ENCODE measurements around the gene SHB. TPM values are rescaled to one million over a fixed set of nuclear protein-coding genes. Genes with fewer than 3 reads are reported as not detected.

The SHB gene
- total and polyA plus RNA-seq, 8 donors: 3.5 to 37.7 (median 8.5) TPM

GRCh38 chr9:37990404-37991015 is 78.5 kb downstream of the SHB start:
- no peaks in the 10 kb centered on the region for H3K27me3 ChIP-seq
- no peak for DNase-seq
- no peaks in the 10 kb centered on the region for H3K9me3 ChIP-seq
- intact Hi-C loops (cut with DNase I; ENCODE audit: low total_unique reads): no loop called here
- H3K4me3 ChIP-seq: no peak overlapping the region
- WGBS, 5 donors: 58 to 76% (median 74%) methylated on average over 5 of the region's 5 CpGs
- H3K4me1 ChIP-seq: peaks cover 8 to 42% (median 25%) of the 10 kb centered on the region in 4 donors
- H3K27ac ChIP-seq: peak overlapping the region in 1 of 5 donors; percentile 32
- peaks cover 0 to 4% (median 0%) of the 10 kb centered on the region in 4 donors for H3K36me3 ChIP-seq
- TF ChIP-seq CTCF (IDR thresholded peaks at IDR 0.05) (no peak), POLR2A (IDR thresholded peaks at IDR 0.05) (no peak), POLR2AphosphoS5 (IDR thresholded peaks at IDR 0.05) (no peak), EP300 (IDR thresholded peaks at IDR 0.05) (no peak)

- Histone ChIP-seq H3K9me3 (no peaks in the 10 kb centered on the region), H3K27me3 (no peaks in the 10 kb centered on the region), H3K4me1 (peaks cover 8 to 42% (median 23%) of the 10 kb centered on the region in 4 donors), H3K27ac (peak overlapping the region in 1 of 5 donors; percentile 32), H3K4me3 (no peak overlapping the region), H3K36me3 (peaks cover 0 to 4% (median 0%) of the 10 kb centered on the region in 4 donors)
- no peak for DNase-seq
- 65 to 90% (median 86%) methylated on average over 5 of the region's 5 CpGs for WGBS, 5 donors
- TF ChIP-seq EP300 (IDR thresholded peaks at IDR 0.05) (no peak), CTCF (IDR thresholded peaks at IDR 0.05) (no peak), POLR2A (IDR thresholded peaks at IDR 0.05) (no peak), POLR2AphosphoS5 (IDR thresholded peaks at IDR 0.05) (no peak)
- intact Hi-C loops (cut with DNase I; ENCODE audit: low total_unique reads): no loop called here
These were observed 79.3 kb downstream of the SHB start for GRCh38 chr9:37989701-37990100.

GRCh38 chr9:37988602-37989001 is 80.4 kb downstream of the SHB start:
- no peak for TF ChIP-seq CTCF (IDR thresholded peaks at IDR 0.05)
- no peak for TF ChIP-seq POLR2AphosphoS5 (IDR thresholded peaks at IDR 0.05)
- TF ChIP-seq EP300 (IDR thresholded peaks at IDR 0.05): no peak
- no peak for TF ChIP-seq POLR2A (IDR thresholded peaks at IDR 0.05)
- Histone ChIP-seq H3K9me3 (no peaks in the 10 kb centered on the region), H3K4me1 (peaks cover 4 to 34% (median 17%) of the 10 kb centered on the region in 4 donors), H3K27me3 (no peaks in the 10 kb centered on the region), H3K36me3 (peaks cover 0 to 4% (median 0%) of the 10 kb centered on the region in 4 donors), H3K4me3 (no peak overlapping the region), H3K27ac (no peak overlapping the region)
- intact Hi-C loops (cut with DNase I; ENCODE audit: low total_unique reads): no loop called here
- WGBS, 5 donors: 47 to 82% (median 70%) methylated on average over 2 of the region's 2 CpGs
- no peak for DNase-seq

- WGBS, 5 donors: 56 to 71% (median 58%) methylated on average over 3 to 5 of the region's 5 CpGs
- H3K27ac ChIP-seq: no peak overlapping the region
- peaks cover 0 to 4% (median 0%) of the 10 kb centered on the region in 4 donors for H3K36me3 ChIP-seq
- DNase-seq: no peak
- intact Hi-C loops (cut with DNase I; ENCODE audit: low total_unique reads): no loop called here
- no peaks in the 10 kb centered on the region for H3K9me3 ChIP-seq
- no peak for TF ChIP-seq EP300 (IDR thresholded peaks at IDR 0.05)
- H3K4me1 ChIP-seq: peaks cover 0 to 33% (median 16%) of the 10 kb centered on the region in 4 donors
- no peaks in the 10 kb centered on the region for H3K27me3 ChIP-seq
- no peak overlapping the region for H3K4me3 ChIP-seq
These were observed 81.0 kb downstream of the SHB start for GRCh38 chr9:37988041-37988440.

GRCh38 chr9:37987467-37987981 is 81.5 kb downstream of the SHB start:
- H3K4me3 ChIP-seq: no peak overlapping the region
- WGBS, 5 donors: 57 to 81% (median 62%) methylated on average over 7 of the region's 7 CpGs
- no peaks in the 10 kb centered on the region for H3K9me3 ChIP-seq
- peaks cover 0 to 33% (median 16%) of the 10 kb centered on the region in 4 donors for H3K4me1 ChIP-seq
- no peak overlapping the region for H3K27ac ChIP-seq
- TF ChIP-seq POLR2A (IDR thresholded peaks at IDR 0.05) (no peak), CTCF (IDR thresholded peaks at IDR 0.05) (no peak), EP300 (IDR thresholded peaks at IDR 0.05) (no peak), POLR2AphosphoS5 (IDR thresholded peaks at IDR 0.05) (no peak)
- peaks cover 0 to 4% (median 0%) of the 10 kb centered on the region in 4 donors for H3K36me3 ChIP-seq
- DNase-seq: no peak
- no peaks in the 10 kb centered on the region for H3K27me3 ChIP-seq
- intact Hi-C loops (cut with DNase I; ENCODE audit: low total_unique reads): no loop called here
